Psoas muscle (tissue), 8 donors: ENCODE measurements around the gene LIPH. TPM values are rescaled to one million over a fixed set of nuclear protein-coding genes. Genes with fewer than 3 reads are reported as not detected.

ENCODE experiments used
- ATAC-seq, 4 donors: fragments of 200-7000 bp; cut with Tn5 transposase; one replicate each; pipeline ENCODE4 v1.9.1; 2020; ENCODE audit warnings: moderate library complexity in 3 of 4, mild to moderate bottlenecking in 2 of 4
- DNase-seq, 2 donors: peaks; one replicate each; pipeline ENCODE4 v3.0.0-alpha.2; 2020
- H3K27ac ChIP-seq: fragments of 200-600 bp; one replicate; pipeline ENCODE4 v1.8.0; 2022
- H3K27me3 ChIP-seq, 3 donors: fragments of 200-600 bp in 1 of 3; one replicate each; pipeline versions ENCODE4 v1.6.1 to v1.8.0; 2013 to 2022; ENCODE audit warnings: low read length in 2 of 3, mild to moderate bottlenecking in 2 of 3, moderate library complexity in 1 of 3; ENCODE audit not compliant: insufficient read depth in 3 of 3
- H3K36me3 ChIP-seq, 2 donors: fragments of 200-600 bp in 1 of 2; one replicate each; pipeline versions ENCODE4 v1.6.1 to v1.8.0; 2013 to 2022; ENCODE audit warnings: low read depth in 1 of 2, mild to moderate bottlenecking in 1 of 2, moderate library complexity in 1 of 2; ENCODE audit not compliant: insufficient read depth in 1 of 2
- H3K4me1 ChIP-seq: fragments of 200-600 bp; one replicate; pipeline ENCODE4 v1.8.0; 2022
- H3K4me3 ChIP-seq: fragments of 200-600 bp; one replicate; pipeline ENCODE4 v1.8.0; 2022; ENCODE audit warnings: mild to moderate bottlenecking
- H3K9me3 ChIP-seq: fragments of 200-600 bp; one replicate; pipeline ENCODE4 v1.8.0; 2022
- CTCF ChIP-seq: fragments of 200-600 bp; IDR thresholded peaks from one replicate; pipeline ENCODE4 v1.8.0; 2022; ENCODE audit warnings: antibody characterized with exemption
- WGBS, 3 donors: extraction: QIAGEN DNeasy Blood & Tissue Kit; methylation state at CpG; one replicate each; pipeline versions ENCODE4 v1.1.6 to v1.1.7; 2013; 5-methylcytosine and 5-hydroxymethylcytosine counted together
- intact Hi-C, 2 donors: fragments of 100-400 bp; cut with DNase I; formaldehyde crosslinking; loops; one replicate each; pipeline versions ENCODE4 v1.11.0 to v1.14.2; 2022
- polyA plus RNA-seq, 3 donors: library from polyadenylated mRNA; stranded (reverse); fragments of 200-250 nt; gene quantifications; one replicate each; pipeline ENCODE4 v1.2.3, GENCODE V29; 2013
- total RNA-seq, 4 donors: library from RNA; stranded (reverse); fragmentation: NEBNext Ultra II Directional in 2 of 4; extraction: Animal tissue kit (Norgen Biotek cat#: 25700) in 2 of 4; gene quantifications; one replicate each; pipeline versions ENCODE4 v1.2.1 to v1.2.4, GENCODE V29; 2021 to 2023
- donor health status: healthy with polysubstance abuse.
- donor health status: DM: no; HTN: no; CAD: no; lungs with moderate emphysema.
- donor health status: Bipolar disorder and iron deficiency.
- donor health status: healthy.
- donor health status: DM: yes; HTN: yes; CAD: no.
- donor health status: DM: no; HTN: no; CAD: no.
- donor health status: DM: no; HTN: no; CAD: no.
- donor health status: DM: yes; HTN: yes; CAD: no.

Gene LIPH
- total and polyA plus RNA-seq, 7 donors, result 0.03 to 0.04 TPM; not detected in 5

- H3K4me1 ChIP-seq, result no peaks in the 10 kb centered on the region
- H3K27ac ChIP-seq, result no peak overlapping the region
- H3K36me3 ChIP-seq, result no peaks in the 10 kb centered on the region
- intact Hi-C loops, result loop anchor here in 1 of 2 donors (5.0 kb wide), 1 partner anchor 204 kb away; no protein-coding TSS in a partner anchor
- peaks cover 0 to 4% (median 3%) of the 10 kb centered on the region in 3 donors for H3K27me3 ChIP-seq
- no peak overlapping the region for H3K4me3 ChIP-seq
- ATAC-seq (no peak), DNase-seq (no peak)
- H3K9me3 ChIP-seq, result no peaks in the 10 kb centered on the region
- no peak for TF ChIP-seq CTCF
- 64 to 72% (median 72%) methylated on average over 1 of the region's 1 CpG for WGBS, 3 donors
These were observed 3.5 kb upstream of the LIPH start for GRCh38 chr3:185555860-185556347.

- Histone ChIP-seq H3K4me1 (no peaks in the 10 kb centered on the region), H3K4me3 (no peak overlapping the region), H3K36me3 (no peaks in the 10 kb centered on the region), H3K27me3 (no peaks in the 10 kb centered on the region), H3K9me3 (no peaks in the 10 kb centered on the region), H3K27ac (no peak overlapping the region)
- intact Hi-C loops, result loop anchor here in 1 of 2 donors (5.0 kb wide), 1 partner anchor 203 kb away; no protein-coding TSS in a partner anchor
- ATAC-seq, result no peak
- TF ChIP-seq CTCF, result no peak
- no peak for DNase-seq
- 88 to 92% (median 90%) methylated on average over 4 of the region's 4 CpGs for WGBS, 3 donors
These were observed 2.7 kb upstream of the LIPH start for GRCh38 chr3:185555101-185555501.

- Histone ChIP-seq H3K4me1 (no peaks in the 10 kb centered on the region), H3K9me3 (no peaks in the 10 kb centered on the region), H3K27me3 (no peaks in the 10 kb centered on the region), H3K36me3 (no peaks in the 10 kb centered on the region), H3K27ac (no peak overlapping the region), H3K4me3 (no peak overlapping the region)
- intact Hi-C loops, result no loop called here
- no peak for DNase-seq
- no peak for ATAC-seq
- 63 to 78% (median 73%) methylated on average over 3 of the region's 3 CpGs for whole genome bisulfite sequencing, 3 donors
- no peak for TF ChIP-seq CTCF
These were observed 2.7 kb downstream of the LIPH start for GRCh38 chr3:185549651-185550111.

GRCh38 chr3:185549122-185549521 lies 3.3 kb downstream of the LIPH start:
- intact Hi-C loops, result no loop called here
- TF ChIP-seq CTCF, result no peak
- 14 to 26% (median 16%) methylated on average over 3 of the region's 3 CpGs for WGBS, 3 donors
- H3K27me3 ChIP-seq, result no peaks in the 10 kb centered on the region
- no peak overlapping the region for H3K4me3 ChIP-seq
- H3K27ac ChIP-seq, result no peak overlapping the region
- no peaks in the 10 kb centered on the region for H3K36me3 ChIP-seq
- DNase-seq (no peak), ATAC-seq (peak in 1 of 4 donors; percentile 36)
- no peaks in the 10 kb centered on the region for H3K4me1 ChIP-seq
- no peaks in the 10 kb centered on the region for H3K9me3 ChIP-seq

GRCh38 chr3:185540695-185541094 lies 11.7 kb downstream of the LIPH start:
- H3K4me3 ChIP-seq, result no peak overlapping the region
- no peak for ATAC-seq
- H3K9me3 ChIP-seq, result no peaks in the 10 kb centered on the region
- intact Hi-C loops, result no loop called here
- no peaks in the 10 kb centered on the region for H3K36me3 ChIP-seq
- no peak for DNase-seq
- no peak for TF ChIP-seq CTCF
- 79 to 86% (median 80%) methylated on average over 7 of the region's 7 CpGs for WGBS, 3 donors
- no peak overlapping the region for H3K27ac ChIP-seq
- no peaks in the 10 kb centered on the region for H3K4me1 ChIP-seq
- peaks cover 0 to 4% (median 0%) of the 10 kb centered on the region in 3 donors for H3K27me3 ChIP-seq
